ENCODE measurements around the gene NGDN. TPM values are rescaled to one million over a fixed set of nuclear protein-coding genes. Genes with fewer than 3 reads are reported as not detected.

The NGDN gene
- total and polyA plus RNA-seq, 10 donors = 32.7 to 62.7 (median 40.3) TPM

DNA sequence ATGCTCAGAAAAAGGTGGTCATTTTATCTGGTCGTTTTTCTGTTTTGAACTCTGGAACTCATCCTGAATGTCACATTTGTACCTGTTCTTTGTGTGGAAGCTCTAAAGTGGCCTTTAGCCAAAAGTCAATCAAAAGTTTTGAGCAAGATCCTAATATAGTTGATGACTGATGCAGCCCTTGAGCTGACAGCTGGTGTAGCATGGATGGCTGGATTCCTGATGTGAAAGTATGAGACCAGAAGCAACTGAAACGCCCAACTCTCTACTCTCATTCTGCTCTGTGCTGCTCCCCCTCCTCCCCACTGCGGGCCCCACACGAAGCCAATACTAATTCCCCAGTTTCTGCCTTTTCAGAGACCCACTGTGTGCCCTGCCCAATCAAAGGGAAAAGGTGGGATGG lies 23.7 kb upstream of the NGDN start:
- Histone ChIP-seq H3K9me3 (no peaks in the 10 kb centered on the region), H3K27ac (no peak overlapping the region), H3K4me1 (peaks cover 0 to 10% (median 0%) of the 10 kb centered on the region in 6 donors), H3K36me3 (no peaks in the 10 kb centered on the region), H3K4me3 (no peak overlapping the region), H3K27me3 (replicated peaks in 1 of 7) (peaks cover 0 to 13% (median 0%) of the 10 kb centered on the region in 7 donors)
- no peak for DNase-seq
- WGBS, 5 donors = 62 to 80% (median 70%) methylated on average over 4 of the region's 4 CpGs
- TF ChIP-seq POLR2A (IDR thresholded peaks at IDR 0.05) (no peak), POLR2AphosphoS5 (IDR thresholded peaks at IDR 0.05) (no peak)
- TF ChIP-seq, protein P1, sequence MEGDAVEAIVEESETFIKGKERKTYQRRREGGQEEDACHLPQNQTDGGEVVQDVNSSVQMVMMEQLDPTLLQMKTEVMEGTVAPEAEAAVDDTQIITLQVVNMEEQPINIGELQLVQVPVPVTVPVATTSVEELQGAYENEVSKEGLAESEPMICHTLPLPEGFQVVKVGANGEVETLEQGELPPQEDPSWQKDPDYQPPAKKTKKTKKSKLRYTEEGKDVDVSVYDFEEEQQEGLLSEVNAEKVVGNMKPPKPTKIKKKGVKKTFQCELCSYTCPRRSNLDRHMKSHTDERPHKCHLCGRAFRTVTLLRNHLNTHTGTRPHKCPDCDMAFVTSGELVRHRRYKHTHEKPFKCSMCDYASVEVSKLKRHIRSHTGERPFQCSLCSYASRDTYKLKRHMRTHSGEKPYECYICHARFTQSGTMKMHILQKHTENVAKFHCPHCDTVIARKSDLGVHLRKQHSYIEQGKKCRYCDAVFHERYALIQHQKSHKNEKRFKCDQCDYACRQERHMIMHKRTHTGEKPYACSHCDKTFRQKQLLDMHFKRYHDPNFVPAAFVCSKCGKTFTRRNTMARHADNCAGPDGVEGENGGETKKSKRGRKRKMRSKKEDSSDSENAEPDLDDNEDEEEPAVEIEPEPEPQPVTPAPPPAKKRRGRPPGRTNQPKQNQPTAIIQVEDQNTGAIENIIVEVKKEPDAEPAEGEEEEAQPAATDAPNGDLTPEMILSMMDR (IDR thresholded peaks at IDR 0.05 in 8 of 11, conservative IDR thresholded peaks at IDR 0.05 in 3 of 11) = no peak
- intact Hi-C loops (cut with DNase I; ENCODE audit: low total_unique reads) = no loop called here

DNA sequence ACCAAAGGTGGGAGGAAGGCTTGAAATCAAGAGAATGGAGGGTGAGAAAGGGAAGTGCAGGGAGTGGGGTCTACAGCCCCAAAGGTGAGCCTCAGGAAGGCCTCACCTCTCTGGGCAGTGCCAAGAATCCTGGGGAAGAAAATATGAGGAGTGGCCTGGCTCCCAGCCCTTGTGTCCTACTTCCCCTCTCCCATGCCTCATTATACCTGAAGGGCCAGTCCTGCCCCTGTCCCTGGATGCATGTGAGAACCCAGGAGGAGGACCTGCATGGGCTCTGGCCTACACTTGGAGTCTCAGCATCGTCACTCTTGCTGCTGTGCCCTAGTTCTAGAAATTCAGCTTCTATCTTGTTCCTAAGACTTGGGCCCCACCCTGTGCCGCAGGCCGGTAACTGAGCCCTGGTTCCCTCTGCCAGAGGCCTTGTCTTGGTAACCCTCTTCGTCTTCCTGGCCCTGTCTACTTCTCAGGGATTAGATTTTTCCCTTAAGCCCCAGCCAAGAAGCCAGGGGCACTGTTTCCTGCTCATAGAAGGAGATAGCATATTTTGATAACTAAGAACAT lies 23.1 kb upstream of the NGDN start:
- 72 to 87% (median 82%) methylated on average over 4 of the region's 4 CpGs for WGBS, 5 donors
- Histone ChIP-seq H3K27me3 (replicated peaks in 1 of 7) (peaks cover 0 to 13% (median 0%) of the 10 kb centered on the region in 7 donors), H3K36me3 (no peaks in the 10 kb centered on the region), H3K9me3 (no peaks in the 10 kb centered on the region), H3K4me1 (peaks cover 0 to 5% (median 0%) of the 10 kb centered on the region in 6 donors), H3K27ac (no peak overlapping the region), H3K4me3 (no peak overlapping the region)
- TF ChIP-seq POLR2A (IDR thresholded peaks at IDR 0.05) (no peak), POLR2AphosphoS5 (IDR thresholded peaks at IDR 0.05) (no peak)
- TF ChIP-seq, protein P1 (IDR thresholded peaks at IDR 0.05 in 8 of 11, conservative IDR thresholded peaks at IDR 0.05 in 3 of 11) = no peak
- no peak for DNase-seq
- intact Hi-C loops (cut with DNase I; ENCODE audit: low total_unique reads) = no loop called here

DNA sequence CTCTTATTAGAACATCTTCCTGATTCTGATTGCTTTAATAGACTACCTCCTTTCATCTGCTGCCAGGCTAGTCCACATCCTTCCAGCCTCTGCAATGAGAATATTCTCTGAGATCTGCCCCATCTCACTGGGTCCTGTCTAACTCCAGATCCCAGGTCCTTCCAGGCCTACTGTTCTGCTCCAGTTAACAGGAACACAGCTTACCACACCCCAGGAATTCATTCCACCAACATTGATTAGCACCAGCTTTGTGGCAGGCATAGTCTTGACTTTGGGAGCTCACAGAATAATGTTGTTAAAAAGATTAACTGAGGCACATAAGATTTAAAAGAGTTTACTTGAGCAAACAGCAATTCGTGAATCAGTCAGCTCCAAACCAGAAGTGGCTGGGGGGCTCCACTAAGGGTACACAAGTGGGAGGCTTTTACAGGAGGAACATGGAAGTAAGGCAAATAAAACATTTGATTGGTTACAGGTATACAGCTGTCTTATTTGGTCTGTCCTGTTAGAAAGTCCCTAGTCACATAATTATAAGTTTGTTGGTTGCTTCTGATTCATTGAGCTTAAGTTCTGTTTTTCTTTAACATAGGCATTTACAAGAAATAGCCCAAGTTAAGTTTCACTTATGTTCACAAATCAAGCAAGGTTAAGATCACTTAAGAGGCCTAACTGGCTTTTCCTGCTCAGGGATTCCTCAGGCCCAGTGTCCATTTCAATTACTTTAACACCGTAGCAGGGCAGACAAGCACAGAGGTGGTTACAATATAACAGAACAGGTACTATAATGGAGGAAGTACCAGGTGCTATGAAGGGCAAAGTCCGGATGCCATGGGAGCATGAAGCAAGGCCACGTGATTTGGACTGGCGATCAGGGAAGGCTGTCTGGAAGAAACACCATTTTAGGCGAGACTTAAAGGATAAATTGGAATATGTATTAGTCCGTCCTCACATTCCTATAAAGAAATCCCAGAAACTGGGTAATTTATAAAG lies 21.8 kb upstream of the NGDN start:
- peaks cover 0 to 4% (median 0%) of the 10 kb centered on the region in 8 donors for H3K9me3 ChIP-seq
- intact Hi-C loops (cut with DNase I; ENCODE audit: low total_unique reads) = no loop called here
- TF ChIP-seq POLR2AphosphoS5 (IDR thresholded peaks at IDR 0.05) = no peak
- TF ChIP-seq POLR2A (IDR thresholded peaks at IDR 0.05) = no peak
- TF ChIP-seq, protein P1 (IDR thresholded peaks at IDR 0.05 in 8 of 11, conservative IDR thresholded peaks at IDR 0.05 in 3 of 11) = no peak
- H3K36me3 ChIP-seq = no peaks in the 10 kb centered on the region
- WGBS, 5 donors = 83 to 88% (median 86%) methylated on average over 7 of the region's 7 CpGs
- no peaks in the 10 kb centered on the region for H3K4me1 ChIP-seq
- no peak overlapping the region for H3K4me3 ChIP-seq
- no peak for DNase-seq
- H3K27ac ChIP-seq = no peak overlapping the region
- peaks cover 0 to 11% (median 0%) of the 10 kb centered on the region in 7 donors for H3K27me3 ChIP-seq (replicated peaks in 1 of 7)

DNA sequence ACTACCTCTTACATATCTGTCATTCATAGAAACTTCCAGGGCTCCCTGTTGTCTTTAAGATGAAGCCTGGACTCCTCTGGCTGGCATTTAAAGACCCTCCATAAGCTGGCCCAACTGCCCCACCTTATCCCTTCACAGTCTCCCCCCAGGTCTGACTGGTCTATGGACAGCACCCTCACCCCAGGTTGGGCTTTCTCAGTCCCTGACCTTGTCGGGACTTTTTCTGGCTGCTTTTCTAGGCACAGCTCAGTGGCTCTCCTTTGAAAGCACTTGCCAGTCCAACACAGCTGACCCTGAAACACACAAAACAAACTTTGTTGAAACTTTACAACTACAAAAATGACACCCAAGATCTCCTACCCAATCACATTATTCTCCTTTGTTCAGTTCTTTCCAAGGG lies 20.2 kb upstream of the NGDN start:
- WGBS, 5 donors = 83 to 100% (median 90%) methylated on average over 1 of the region's 1 CpG
- peaks cover 0 to 16% (median 0%) of the 10 kb centered on the region in 7 donors for H3K27me3 ChIP-seq (replicated peaks in 1 of 7)
- no peak overlapping the region for H3K27ac ChIP-seq
- H3K36me3 ChIP-seq = no peaks in the 10 kb centered on the region
- intact Hi-C loops (cut with DNase I; ENCODE audit: low total_unique reads) = no loop called here
- H3K4me1 ChIP-seq = no peaks in the 10 kb centered on the region
- DNase-seq = no peak
- TF ChIP-seq POLR2AphosphoS5 (IDR thresholded peaks at IDR 0.05) (no peak), POLR2A (IDR thresholded peaks at IDR 0.05) (no peak)
- TF ChIP-seq, protein P1 (IDR thresholded peaks at IDR 0.05 in 8 of 11, conservative IDR thresholded peaks at IDR 0.05 in 3 of 11) = no peak
- H3K9me3 ChIP-seq = peaks cover 0 to 4% (median 0%) of the 10 kb centered on the region in 8 donors
- H3K4me3 ChIP-seq = no peak overlapping the region

Data from spleen (tissue), 11 donors.